Activated naive CD4-positive, alpha-beta T cell treated with anti-CD3 and anti-CD28 coated beads for 36 hours (primary cell): ENCODE data around the gene AGFG2. TPM values are rescaled to one million over a fixed set of nuclear protein-coding genes. Genes with fewer than 3 reads are reported as not detected.

Source experiments
- CTCF ChIA-PET: fragments of 350-600 bp; sonication (Branson Sonifier 250); formaldehyde crosslinking; loops from one replicate; lab custom pipeline; 2021; ENCODE audit warnings: antibody characterized with exemption; lab: Charles Lee
- DNase-seq: peaks from one replicate; pipeline ENCODE4 v3.0.0-alpha.2; 2020
- H3K27ac Mint-ChIP-seq: one replicate; pipeline ENCODE4 v1.8.0; 2021; ENCODE audit warnings: mild to moderate bottlenecking, mixed read lengths
- H3K27me3 Mint-ChIP-seq: one replicate; pipeline ENCODE4 v1.8.0; 2021; ENCODE audit warnings: low read depth, mixed read lengths
- H3K36me3 Mint-ChIP-seq: one replicate; pipeline ENCODE4 v1.8.0; 2021; ENCODE audit warnings: low read depth, mixed read lengths
- H3K4me1 Mint-ChIP-seq: one replicate; pipeline ENCODE4 v1.8.0; 2021; ENCODE audit warnings: low read depth, mixed read lengths
- H3K4me3 Mint-ChIP-seq: one replicate; pipeline ENCODE4 v1.8.0; 2021; ENCODE audit warnings: mild to moderate bottlenecking, moderate library complexity, mixed read lengths
- H3K9me3 Mint-ChIP-seq: one replicate; pipeline ENCODE4 v1.8.0; 2021; ENCODE audit warnings: mixed read lengths
- intact Hi-C: fragments of 100-400 bp; cut with micrococcal nuclease; formaldehyde crosslinking; loops from one replicate; pipeline ENCODE4 v1.15.1; 2023
- total RNA-seq, 2 experiments: library from RNA; stranded (reverse); gene quantifications; one replicate each; pipeline ENCODE4 v1.2.3, GENCODE V29; 2021

The AGFG2 gene
- total RNA-seq, 2 experiments from 2014 or later = 23.4 to 23.9 TPM

GRCh38 chr7:100600730-100601038 lies 61.7 kb downstream of the AGFG2 start:
- DNase-seq = no peak
- Mint-ChIP-seq H3K27me3 (no peaks in the 10 kb centered on the region), H3K9me3 (no peaks in the 10 kb centered on the region), H3K4me3 (no peak overlapping the region), H3K4me1 (peaks cover 12% of the 10 kb centered on the region), H3K36me3 (no peaks in the 10 kb centered on the region), H3K27ac (no peak overlapping the region)
- intact Hi-C loops = no loop called here
- CTCF ChIA-PET = no interaction called here

GRCh38 chr7:100602889-100603725 lies 64.1 kb downstream of the AGFG2 start:
- DNase-seq = no peak
- no peaks in the 10 kb centered on the region for H3K36me3 Mint-ChIP-seq
- no peaks in the 10 kb centered on the region for H3K27me3 Mint-ChIP-seq
- peaks cover 12% of the 10 kb centered on the region for H3K4me1 Mint-ChIP-seq
- CTCF ChIA-PET = interaction anchor here (1.2 to 1.7 kb wide), 3 partner anchors 89 to 123 kb away, joined by 3 to 8 read pairs (median 4); partner anchors contain the start of gene POP7
- H3K4me3 Mint-ChIP-seq = peak overlapping the region; percentile 75
- intact Hi-C loops = no loop called here
- no peaks in the 10 kb centered on the region for H3K9me3 Mint-ChIP-seq
- H3K27ac Mint-ChIP-seq = no peak overlapping the region

- Mint-ChIP-seq H3K27ac (peak overlapping the region; percentile 67), H3K27me3 (no peaks in the 10 kb centered on the region), H3K36me3 (no peaks in the 10 kb centered on the region), H3K4me1 (peaks cover 12% of the 10 kb centered on the region), H3K9me3 (no peaks in the 10 kb centered on the region), H3K4me3 (peak overlapping the region; percentile 75)
- CTCF ChIA-PET = interaction anchor here (1.2 to 1.4 kb wide), 2 partner anchors 102 to 122 kb away, joined by 3 to 4 read pairs; partner anchors contain the start of gene POP7
- intact Hi-C loops = loop anchor here (1.0 to 2.0 kb wide), 5 partner anchors 9 to 249 kb away; partner anchors contain the start of genes FBXO24, LRCH4, MOSPD3 and SLC12A9
- DNase-seq = no peak
Observed at GRCh38 chr7:100603726-100604027, 64.7 kb downstream of the AGFG2 start.

GRCh38 chr7:100604028-100604975 lies 65.3 kb downstream of the AGFG2 start:
- peaks cover 12% of the 10 kb centered on the region for H3K4me1 Mint-ChIP-seq
- H3K27me3 Mint-ChIP-seq = no peaks in the 10 kb centered on the region
- H3K4me3 Mint-ChIP-seq = peak overlapping the region; percentile 75
- H3K27ac Mint-ChIP-seq = peak overlapping the region; percentile 67
- intact Hi-C loops = loop anchor here (1.0 to 2.0 kb wide), 5 partner anchors 8 to 248 kb away; partner anchors contain the start of genes FBXO24, LRCH4, MOSPD3 and SLC12A9
- H3K9me3 Mint-ChIP-seq = no peaks in the 10 kb centered on the region
- H3K36me3 Mint-ChIP-seq = no peaks in the 10 kb centered on the region
- CTCF ChIA-PET = interaction anchor here (0.8 to 1.4 kb wide), 4 partner anchors 87 to 122 kb away, joined by 3 to 8 read pairs (median 4); partner anchors contain the start of gene POP7
- peak; percentile 77 for DNase-seq

GRCh38 chr7:100604976-100605911 lies 66.2 kb downstream of the AGFG2 start:
- H3K27me3 Mint-ChIP-seq = no peaks in the 10 kb centered on the region
- peak overlapping the region; percentile 75 for H3K4me3 Mint-ChIP-seq

GRCh38 chr7:100606313-100606712 lies 67.3 kb downstream of the AGFG2 start:
- intact Hi-C loops = no loop called here
- Mint-ChIP-seq H3K36me3 (no peaks in the 10 kb centered on the region), H3K9me3 (no peaks in the 10 kb centered on the region), H3K4me1 (peaks cover 12% of the 10 kb centered on the region), H3K27ac (no peak overlapping the region), H3K4me3 (no peak overlapping the region), H3K27me3 (no peaks in the 10 kb centered on the region)
- CTCF ChIA-PET = interaction anchor here (1.0 to 1.9 kb wide), 2 partner anchors 22 to 42 kb away, joined by 3 to 7 read pairs; no protein-coding TSS in a partner anchor
- DNase-seq = no peak

More at GRCh38 chr7:100604976-100605911, 66.2 kb downstream of the AGFG2 start:
- no peaks in the 10 kb centered on the region for H3K36me3 Mint-ChIP-seq
- intact Hi-C loops = loop anchor here (1.0 to 2.0 kb wide), 5 partner anchors 7 to 247 kb away; partner anchors contain the start of genes FBXO24, LRCH4, MOSPD3 and SLC12A9
- no peak overlapping the region for H3K27ac Mint-ChIP-seq
- H3K9me3 Mint-ChIP-seq = no peaks in the 10 kb centered on the region
- DNase-seq = peak; percentile 40
- CTCF ChIA-PET = interaction anchor here (0.7 to 1.9 kb wide), 6 partner anchors 19 to 100 kb away, joined by 3 to 8 read pairs (median 3); partner anchors contain the start of gene POP7
- peaks cover 12% of the 10 kb centered on the region for H3K4me1 Mint-ChIP-seq

GRCh38 chr7:100607111-100607510 lies 68.1 kb downstream of the AGFG2 start:
- Mint-ChIP-seq H3K4me1 (peaks cover 12% of the 10 kb centered on the region), H3K9me3 (no peaks in the 10 kb centered on the region), H3K36me3 (no peaks in the 10 kb centered on the region), H3K4me3 (no peak overlapping the region), H3K27me3 (no peaks in the 10 kb centered on the region), H3K27ac (no peak overlapping the region)
- DNase-seq = no peak
- CTCF ChIA-PET = interaction anchor here (0.6 to 1.0 kb wide), 2 partner anchors 9 to 27 kb away, joined by 3 read pairs; no protein-coding TSS in a partner anchor
- intact Hi-C loops = no loop called here

GRCh38 chr7:100609958-100610357 lies 71.0 kb downstream of the AGFG2 start:
- H3K27ac Mint-ChIP-seq = no peak overlapping the region
- intact Hi-C loops = loop anchor here (5.0 kb wide), 1 partner anchor 277 kb away; the partner anchor contains the start of gene UFSP1
- DNase-seq = no peak
- CTCF ChIA-PET = interaction anchor here (0.6 to 1.6 kb wide), 2 partner anchors 24 to 28 kb away, joined by 3 to 4 read pairs; no protein-coding TSS in a partner anchor
- no peaks in the 10 kb centered on the region for H3K9me3 Mint-ChIP-seq
- no peaks in the 10 kb centered on the region for H3K36me3 Mint-ChIP-seq
- H3K27me3 Mint-ChIP-seq = no peaks in the 10 kb centered on the region
- H3K4me1 Mint-ChIP-seq = peaks cover 18% of the 10 kb centered on the region
- H3K4me3 Mint-ChIP-seq = no peak overlapping the region

GRCh38 chr7:100611983-100612729 lies 73.2 kb downstream of the AGFG2 start, which contains the start of gene MOSPD3:
TSS of gene MOSPD3 (plus strand) at chr7:100612540. CDS start at chr7:100612792, 252 bp downstream.
- H3K9me3 Mint-ChIP-seq = no peaks in the 10 kb centered on the region
- no peaks in the 10 kb centered on the region for H3K27me3 Mint-ChIP-seq
- CTCF ChIA-PET = interaction anchor here (0.6 to 3.9 kb wide), 11 partner anchors 15 to 171 kb away, joined by 3 to 20 read pairs (median 4); partner anchors contain the start of gene POP7
- no peaks in the 10 kb centered on the region for H3K36me3 Mint-ChIP-seq
- peak within 1 kb of the TSS; percentile 99 for H3K27ac Mint-ChIP-seq
- intact Hi-C loops = loop anchor here (1.0 to 5.0 kb wide), 10 partner anchors 8 to 275 kb away; partner anchors contain the start of genes AGFG2, FBXO24, LRCH4 and MEPCE
- H3K4me1 Mint-ChIP-seq = peaks cover 13% of the 10 kb centered on the region
- peak within 1 kb of the TSS; percentile 98 for H3K4me3 Mint-ChIP-seq
- peak; percentile 99 for DNase-seq

GRCh38 chr7:100612730-100613390 lies 73.9 kb downstream of the AGFG2 start:
- Mint-ChIP-seq H3K27ac (peak overlapping the region; percentile 31), H3K27me3 (no peaks in the 10 kb centered on the region), H3K36me3 (no peaks in the 10 kb centered on the region), H3K4me3 (peak overlapping the region; percentile 98), H3K9me3 (no peaks in the 10 kb centered on the region), H3K4me1 (peaks cover 13% of the 10 kb centered on the region)
- intact Hi-C loops = loop anchor here (1.0 to 5.0 kb wide), 10 partner anchors 9 to 274 kb away; partner anchors contain the start of genes AGFG2, FBXO24, LRCH4 and MEPCE
- CTCF ChIA-PET = interaction anchor here (0.6 to 3.9 kb wide), 13 partner anchors 14 to 172 kb away, joined by 3 to 20 read pairs (median 4); partner anchors contain the start of gene POP7
- peak; percentile 51 for DNase-seq
